ENCODE results near the gene PRICKLE2. TPM values are rescaled to one million over a fixed set of nuclear protein-coding genes. Genes with fewer than 3 reads are reported as not detected.

PRICKLE2 gene
- polyA plus RNA-seq, 3 donors: not detected

- H3K4me1 Mint-ChIP-seq: peaks cover 12% of the 10 kb centered on the region
- H3K27ac ChIP-seq (ENCODE audit: low read depth in 1 of 2, low read length in 2 of 2): no peak overlapping the region
- H3K9ac ChIP-seq (ENCODE audit: insufficient read depth, low read length, poor library complexity, severe bottlenecking): no peak overlapping the region
- no peaks in the 10 kb centered on the region for H3K79me2 ChIP-seq (ENCODE audit: insufficient read depth, low read length)
- TF ChIP-seq, protein P1, sequence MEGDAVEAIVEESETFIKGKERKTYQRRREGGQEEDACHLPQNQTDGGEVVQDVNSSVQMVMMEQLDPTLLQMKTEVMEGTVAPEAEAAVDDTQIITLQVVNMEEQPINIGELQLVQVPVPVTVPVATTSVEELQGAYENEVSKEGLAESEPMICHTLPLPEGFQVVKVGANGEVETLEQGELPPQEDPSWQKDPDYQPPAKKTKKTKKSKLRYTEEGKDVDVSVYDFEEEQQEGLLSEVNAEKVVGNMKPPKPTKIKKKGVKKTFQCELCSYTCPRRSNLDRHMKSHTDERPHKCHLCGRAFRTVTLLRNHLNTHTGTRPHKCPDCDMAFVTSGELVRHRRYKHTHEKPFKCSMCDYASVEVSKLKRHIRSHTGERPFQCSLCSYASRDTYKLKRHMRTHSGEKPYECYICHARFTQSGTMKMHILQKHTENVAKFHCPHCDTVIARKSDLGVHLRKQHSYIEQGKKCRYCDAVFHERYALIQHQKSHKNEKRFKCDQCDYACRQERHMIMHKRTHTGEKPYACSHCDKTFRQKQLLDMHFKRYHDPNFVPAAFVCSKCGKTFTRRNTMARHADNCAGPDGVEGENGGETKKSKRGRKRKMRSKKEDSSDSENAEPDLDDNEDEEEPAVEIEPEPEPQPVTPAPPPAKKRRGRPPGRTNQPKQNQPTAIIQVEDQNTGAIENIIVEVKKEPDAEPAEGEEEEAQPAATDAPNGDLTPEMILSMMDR (IDR thresholded peaks at IDR 0.05): no peak
- H3K27me3 Mint-ChIP-seq (ENCODE audit: low read depth in 3 of 3): peaks cover 0 to 2% (median 2%) of the 10 kb centered on the region in 3 donors
- no peak for DNase-seq
- H4K20me1 ChIP-seq (ENCODE audit: insufficient read depth, low read length): no peaks in the 10 kb centered on the region
- no CpG with 5 or more reads among the region's 1 CpG for WGBS (ENCODE audit: insufficient coverage)
- H3K36me3 Mint-ChIP-seq: no peaks in the 10 kb centered on the region
- peaks cover 0 to 14% of the 10 kb centered on the region in 2 donors for H3K4me1 ChIP-seq (ENCODE audit: control insufficient read depth in 1 of 2, insufficient read depth in 2 of 2, low read length in 2 of 2)
- no peaks in the 10 kb centered on the region for H3K36me3 ChIP-seq (replicated peaks in 1 of 2; ENCODE audit: control insufficient read depth in 1 of 2, insufficient read depth in 2 of 2, low read length in 2 of 2)
- H3K4me2 ChIP-seq (replicated peaks; ENCODE audit: extremely low read depth, low read length, poor library complexity, severe bottlenecking): no peak overlapping the region
- intact Hi-C loops (cut with micrococcal nuclease): no loop called here
- H3K4me3 Mint-ChIP-seq: no peak overlapping the region
- no peaks in the 10 kb centered on the region for H3K9me3 ChIP-seq (replicated peaks in 1 of 2; ENCODE audit: control insufficient read depth in 1 of 2, insufficient read depth in 1 of 2, low read length in 2 of 2)
- no peak overlapping the region for H3K4me3 ChIP-seq (replicated peaks in 1 of 3; ENCODE audit: low read depth in 2 of 3, low read length in 3 of 3)
- no peak overlapping the region for H3K27ac Mint-ChIP-seq
- no peak overlapping the region for H2AFZ ChIP-seq (ENCODE audit: insufficient read depth, low read depth, low read length, poor library complexity, severe bottlenecking)
- H3K27me3 ChIP-seq (ENCODE audit: control insufficient read depth in 2 of 2, insufficient read depth in 2 of 2, low read length in 2 of 2): no peaks in the 10 kb centered on the region
- peaks cover 0 to 5% (median 0%) of the 10 kb centered on the region in 7 donors for H3K9me3 Mint-ChIP-seq
These were observed 144.0 kb downstream of the PRICKLE2 start for GRCh38 chr3:64081235-64081630.

DNA sequence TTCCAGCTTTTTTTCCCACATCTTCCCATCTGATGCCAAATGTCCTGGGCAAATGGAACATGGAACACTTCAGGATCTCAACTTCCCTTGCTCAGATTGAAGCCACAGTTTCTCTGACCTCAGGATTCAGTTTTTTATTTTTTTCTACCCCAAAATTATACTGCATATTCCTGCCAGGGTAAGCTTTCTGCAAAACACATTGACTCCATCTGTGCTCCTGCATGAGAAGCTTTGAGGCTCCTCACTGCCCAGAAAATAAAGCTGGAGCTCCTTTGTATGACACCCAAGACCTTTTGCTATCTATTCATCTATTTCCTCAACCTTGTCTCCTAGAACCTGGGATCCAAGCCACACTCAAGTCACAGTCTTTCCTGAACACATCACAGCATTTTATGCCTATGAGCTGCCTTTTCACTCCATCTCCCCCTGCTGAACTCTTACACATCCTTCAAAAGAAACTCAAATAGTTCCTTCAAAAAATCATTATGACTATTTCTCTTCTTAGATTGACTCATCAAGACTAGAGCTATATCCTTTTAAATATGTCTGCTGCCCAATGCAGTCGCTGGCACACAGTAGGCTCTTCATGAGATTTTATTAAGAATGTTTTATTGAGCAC lies 144.5 kb downstream of the PRICKLE2 start:
- Histone ChIP-seq H3K27ac (ENCODE audit: low read depth in 1 of 2, low read length in 2 of 2) (no peak overlapping the region), H3K79me2 (ENCODE audit: insufficient read depth, low read length) (no peaks in the 10 kb centered on the region), H3K27me3 (ENCODE audit: control insufficient read depth in 2 of 2, insufficient read depth in 2 of 2, low read length in 2 of 2) (no peaks in the 10 kb centered on the region), H3K4me3 (replicated peaks in 1 of 3; ENCODE audit: low read depth in 2 of 3, low read length in 3 of 3) (no peak overlapping the region), H4K20me1 (ENCODE audit: insufficient read depth, low read length) (no peaks in the 10 kb centered on the region), H3K9ac (ENCODE audit: insufficient read depth, low read length, poor library complexity, severe bottlenecking) (no peak overlapping the region), H3K4me1 (ENCODE audit: control insufficient read depth in 1 of 2, insufficient read depth in 2 of 2, low read length in 2 of 2) (peaks cover 0 to 14% of the 10 kb centered on the region in 2 donors), H3K4me2 (replicated peaks; ENCODE audit: extremely low read depth, low read length, poor library complexity, severe bottlenecking) (no peak overlapping the region), H3K36me3 (replicated peaks in 1 of 2; ENCODE audit: control insufficient read depth in 1 of 2, insufficient read depth in 2 of 2, low read length in 2 of 2) (no peaks in the 10 kb centered on the region), H2AFZ (ENCODE audit: insufficient read depth, low read depth, low read length, poor library complexity, severe bottlenecking) (no peak overlapping the region), H3K9me3 (replicated peaks in 1 of 2; ENCODE audit: control insufficient read depth in 1 of 2, insufficient read depth in 1 of 2, low read length in 2 of 2) (no peaks in the 10 kb centered on the region)
- Mint-ChIP-seq H3K27ac (no peak overlapping the region), H3K9me3 (peaks cover 0 to 5% (median 0%) of the 10 kb centered on the region in 7 donors), H3K36me3 (no peaks in the 10 kb centered on the region), H3K4me3 (no peak overlapping the region), H3K4me1 (peaks cover 12% of the 10 kb centered on the region), H3K27me3 (ENCODE audit: low read depth in 3 of 3) (peaks cover 0 to 2% (median 2%) of the 10 kb centered on the region in 3 donors)
- DNase-seq: no peak
- intact Hi-C loops (cut with micrococcal nuclease): no loop called here
- TF ChIP-seq, protein P1 (IDR thresholded peaks at IDR 0.05): no peak
- no CpG with 5 or more reads among the region's 1 CpG for WGBS (ENCODE audit: insufficient coverage)

Measured in CD14-positive monocyte (primary cell).